OCI-LY3 (cell line): Measurements from ENCODE around the gene GAL3ST1.

Source experiments
- H2AFZ ChIP-seq: fragments of 200-600, 300-600 bp; shearing (Covaris generic); 2 replicates; pipeline ENCODE4 v1.6.0; 2014; ENCODE audit warnings: antibody characterized with exemption, low read depth, low read length
- H3K27ac ChIP-seq: fragments of 200-600, 300-600 bp; sonication (generic); 2 replicates; pipeline ENCODE4 v1.5.1; 2014; ENCODE audit warnings: mild to moderate bottlenecking, low read length, moderate library complexity, mixed read lengths
- H3K27me3 ChIP-seq: fragments of 200-600, 300-600 bp; sonication (generic); 2 replicates; pipeline ENCODE4 v1.6.1; 2014; ENCODE audit warnings: low read depth, low read length, mixed read lengths
- H3K36me3 ChIP-seq: fragments of 200-600, 300-600 bp; sonication (generic); replicated peaks from 2 replicates; pipeline ENCODE3; 2014; ENCODE audit warnings: low read depth, low read length, mixed read lengths
- H3K4me1 ChIP-seq: fragments of 300-600, 200-600 bp; sonication (generic); 2 replicates; pipeline ENCODE4 v1.6.1; 2014; ENCODE audit warnings: low read length, mixed read lengths
- H3K4me2 ChIP-seq: fragments of 200-600, 300-600 bp; sonication (generic); 2 replicates; pipeline ENCODE4 v1.6.1; 2014; ENCODE audit warnings: low read length, mixed read lengths
- H3K4me3 ChIP-seq: fragments of 300-600, 200-600 bp; sonication (generic); 2 replicates; pipeline ENCODE4 v1.5.1; 2014; ENCODE audit warnings: antibody characterized with exemption, mild to moderate bottlenecking, low read length, moderate library complexity
- H3K79me2 ChIP-seq: fragments of 300-600, 200-600 bp; shearing (Covaris generic); 2 replicates; pipeline ENCODE4 v1.6.1; 2014; ENCODE audit warnings: mild to moderate bottlenecking, low read length, mixed read lengths
- H3K9ac ChIP-seq: fragments of 300-600, 200-600 bp; shearing (Covaris generic); 2 replicates; pipeline ENCODE4 v1.6.0; 2014; ENCODE audit warnings: mild to moderate bottlenecking, low read length, moderate library complexity
- H3K9me3 ChIP-seq: fragments of 200-600, 300-600 bp; shearing (Covaris generic); 2 replicates; pipeline ENCODE4 v1.6.1; 2014; ENCODE audit warnings: low read length, mixed read lengths; ENCODE audit not compliant: insufficient read depth
- H4K20me1 ChIP-seq: fragments of 200-600, 300-600 bp; sonication (generic); 2 replicates; pipeline ENCODE4 v1.6.1; 2016; ENCODE audit warnings: low read length, mixed read lengths; ENCODE audit not compliant: insufficient read depth
- EZH2phosphoT487 ChIP-seq: fragments of 200-600 bp; shearing (Covaris generic); IDR thresholded peaks from 2 replicates; pipeline ENCODE4 v1.6.1; 2018; ENCODE audit warnings: antibody characterized with exemption, mixed run types, low read depth
- TF ChIP-seq, protein P1 (sequence below): fragments of 200-600, 300-600 bp; sonication (generic); IDR thresholded peaks from 2 replicates; pipeline ENCODE4 v1.5.1; 2014; ENCODE audit warnings: antibody characterized with exemption, low read length, low read depth

Gene GAL3ST1

DNA sequence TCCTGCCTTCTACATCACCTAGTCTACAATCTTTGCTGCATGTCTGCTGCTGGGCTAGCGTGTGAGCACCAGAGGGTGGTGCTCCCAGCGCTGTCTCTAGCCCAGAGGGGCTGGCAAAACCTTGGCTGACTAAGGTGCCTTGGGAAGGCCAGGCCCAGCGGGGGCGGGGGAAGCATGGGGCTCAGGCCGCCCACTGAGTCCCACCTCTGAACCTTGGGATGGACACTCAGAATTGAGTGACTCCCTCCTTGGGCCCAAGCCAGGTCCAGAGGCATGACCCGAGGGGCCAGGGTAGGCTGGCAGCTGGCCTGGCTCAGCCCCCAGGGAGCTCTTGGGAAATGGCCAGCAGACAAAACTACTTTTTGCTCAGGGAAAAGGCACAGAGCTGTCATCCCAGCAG lies 7.6 kb upstream of the GAL3ST1 start:
- no peak overlapping the region for H3K4me2 ChIP-seq

DNA sequence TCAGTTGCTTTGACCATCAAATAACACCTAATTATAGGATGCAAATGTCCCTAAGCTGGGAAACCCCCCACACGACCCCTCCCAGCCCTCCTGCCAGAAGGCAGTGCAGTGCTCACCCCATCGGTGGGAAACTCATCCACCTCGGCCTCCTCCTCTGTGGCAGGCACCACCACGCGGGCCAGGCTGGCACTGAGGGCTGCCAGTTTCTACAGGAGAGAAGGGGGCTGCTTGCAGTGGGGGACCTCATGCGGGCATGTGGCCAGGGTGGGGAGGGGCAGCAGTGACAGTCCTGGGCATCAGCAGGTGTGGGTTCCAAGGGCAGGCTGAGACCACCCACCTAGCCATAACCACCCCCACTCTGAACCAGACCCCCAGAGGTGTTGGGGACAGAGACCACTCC lies 6.4 kb upstream of the GAL3ST1 start:
- H3K79me2 ChIP-seq = peaks cover 2% of the 10 kb centered on the region; the same call in 1 of the 2 replicates

More for the DNA sequence above, 7.6 kb upstream of the GAL3ST1 start:
- Histone ChIP-seq H3K27ac (no peak overlapping the region), H3K9ac (no peak overlapping the region), H3K36me3 (peaks cover 86% of the 10 kb centered on the region), H3K79me2 (peaks cover 8% of the 10 kb centered on the region; the same call in 1 of the 2 replicates), H3K9me3 (no peaks in the 10 kb centered on the region), H3K27me3 (no peaks in the 10 kb centered on the region), H4K20me1 (peaks cover 6% of the 10 kb centered on the region; the same call in 1 of the 2 replicates), H3K4me3 (no peak overlapping the region), H2AFZ (no peak overlapping the region), H3K4me1 (no peaks in the 10 kb centered on the region)
- no peak for TF ChIP-seq EZH2phosphoT487
- TF ChIP-seq, protein P1, sequence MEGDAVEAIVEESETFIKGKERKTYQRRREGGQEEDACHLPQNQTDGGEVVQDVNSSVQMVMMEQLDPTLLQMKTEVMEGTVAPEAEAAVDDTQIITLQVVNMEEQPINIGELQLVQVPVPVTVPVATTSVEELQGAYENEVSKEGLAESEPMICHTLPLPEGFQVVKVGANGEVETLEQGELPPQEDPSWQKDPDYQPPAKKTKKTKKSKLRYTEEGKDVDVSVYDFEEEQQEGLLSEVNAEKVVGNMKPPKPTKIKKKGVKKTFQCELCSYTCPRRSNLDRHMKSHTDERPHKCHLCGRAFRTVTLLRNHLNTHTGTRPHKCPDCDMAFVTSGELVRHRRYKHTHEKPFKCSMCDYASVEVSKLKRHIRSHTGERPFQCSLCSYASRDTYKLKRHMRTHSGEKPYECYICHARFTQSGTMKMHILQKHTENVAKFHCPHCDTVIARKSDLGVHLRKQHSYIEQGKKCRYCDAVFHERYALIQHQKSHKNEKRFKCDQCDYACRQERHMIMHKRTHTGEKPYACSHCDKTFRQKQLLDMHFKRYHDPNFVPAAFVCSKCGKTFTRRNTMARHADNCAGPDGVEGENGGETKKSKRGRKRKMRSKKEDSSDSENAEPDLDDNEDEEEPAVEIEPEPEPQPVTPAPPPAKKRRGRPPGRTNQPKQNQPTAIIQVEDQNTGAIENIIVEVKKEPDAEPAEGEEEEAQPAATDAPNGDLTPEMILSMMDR = no peak

DNA sequence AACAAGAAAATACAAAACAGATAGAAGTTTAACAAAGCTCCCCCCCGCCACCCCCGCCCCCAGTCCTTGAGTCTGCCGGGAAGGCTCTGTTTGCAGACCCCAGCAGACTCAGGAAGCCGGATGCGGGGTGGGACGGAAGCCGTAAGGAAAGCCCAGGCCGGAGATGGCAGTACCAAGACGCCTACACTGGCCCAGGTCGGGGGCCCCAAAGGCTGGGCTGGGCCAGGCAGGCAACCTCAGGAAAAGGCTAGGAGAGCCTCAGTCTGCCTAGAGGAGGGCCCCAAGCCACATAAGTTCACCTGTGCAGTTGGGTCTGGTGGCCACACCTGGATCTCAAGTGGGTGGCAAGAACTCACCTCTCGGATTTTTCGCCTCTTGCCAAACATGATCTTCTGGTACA lies 4.0 kb upstream of the GAL3ST1 start:
- H2AFZ ChIP-seq = no peak overlapping the region
- peaks cover 69% of the 10 kb centered on the region for H3K36me3 ChIP-seq
- H3K79me2 ChIP-seq = no peaks in the 10 kb centered on the region
- H3K27me3 ChIP-seq = no peaks in the 10 kb centered on the region
- peaks cover 14% of the 10 kb centered on the region; the same call in 1 of the 2 replicates for H4K20me1 ChIP-seq
- no peak overlapping the region for H3K4me2 ChIP-seq
- H3K27ac ChIP-seq = no peak overlapping the region
- no peaks in the 10 kb centered on the region for H3K4me1 ChIP-seq
- no peak overlapping the region for H3K4me3 ChIP-seq
- H3K9ac ChIP-seq = no peak overlapping the region
- no peaks in the 10 kb centered on the region for H3K9me3 ChIP-seq
- TF ChIP-seq EZH2phosphoT487 = no peak
- TF ChIP-seq, protein P1 = no peak

More for the DNA sequence above, 6.4 kb upstream of the GAL3ST1 start:
- Histone ChIP-seq H4K20me1 (peaks cover 9% of the 10 kb centered on the region; the same call in 1 of the 2 replicates), H3K9ac (no peak overlapping the region), H3K36me3 (peaks cover 82% of the 10 kb centered on the region), H3K27ac (no peak overlapping the region), H3K9me3 (no peaks in the 10 kb centered on the region), H2AFZ (no peak overlapping the region), H3K4me2 (no peak overlapping the region), H3K4me1 (no peaks in the 10 kb centered on the region), H3K4me3 (no peak overlapping the region), H3K27me3 (no peaks in the 10 kb centered on the region)
- TF ChIP-seq, protein P1 = no peak
- TF ChIP-seq EZH2phosphoT487 = no peak

DNA sequence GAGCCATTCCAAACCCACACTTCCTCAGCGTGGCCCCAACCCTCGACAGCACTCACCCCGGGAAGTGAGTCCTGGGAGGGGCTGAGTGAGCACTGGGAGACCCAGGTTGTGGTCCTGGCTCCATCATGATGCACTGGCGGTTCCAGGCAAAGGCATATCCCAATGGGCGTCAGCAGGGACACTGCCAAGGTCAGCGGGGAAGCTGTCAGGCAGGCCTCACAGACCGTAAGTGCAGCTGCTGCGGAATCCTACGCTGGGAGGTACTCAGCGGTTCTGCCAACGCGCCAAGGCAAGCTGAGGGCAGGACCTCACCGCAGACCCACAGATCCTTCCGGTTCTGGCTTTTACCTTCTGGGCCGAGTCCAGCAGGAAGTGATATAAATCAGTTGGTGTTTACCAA lies 1.4 kb upstream of the GAL3ST1 start:
- Histone ChIP-seq H3K4me1 (no peaks in the 10 kb centered on the region), H3K4me3 (no peak overlapping the region), H3K27me3 (no peaks in the 10 kb centered on the region), H3K4me2 (no peak overlapping the region), H2AFZ (no peak overlapping the region), H3K36me3 (peaks cover 44% of the 10 kb centered on the region), H3K27ac (no peak overlapping the region), H3K9me3 (no peaks in the 10 kb centered on the region), H3K79me2 (no peaks in the 10 kb centered on the region), H3K9ac (no peak overlapping the region), H4K20me1 (0 out of 2 replicates have a peak, but pooled peaks cover 8% of the 10 kb centered on the region)
- no peak for TF ChIP-seq EZH2phosphoT487
- TF ChIP-seq, protein P1 = no peak
